RWPE1 (cell line): ENCODE results near the gene ARMH3.

Experiments used
- CTCF ChIA-PET: fragments of 350-600 bp; sonication (Branson Sonifier 250); formaldehyde crosslinking; extraction: SDS; loops from one replicate; lab custom pipeline; 2021; lab: Yijun Ruan, JAX
- POLR2A ChIA-PET: fragments of 400-600 bp; formaldehyde crosslinking; extraction: SDS; loops from one replicate; lab custom pipeline; 2020; ENCODE audit warnings: antibody characterized with exemption; ENCODE audit not compliant: low non-redundant PET; lab: Yijun Ruan, JAX
- DNase-seq: peaks from one replicate; pipeline ENCODE4 v3.0.0; 2012; ENCODE audit warnings: low spot score
- H3K27ac ChIP-seq: fragments of 450-650 bp; 2 replicates; pipeline ENCODE4 v1.5.1; 2017
- TF ChIP-seq, protein P1 (sequence below): fragments of 450-650 bp; conservative IDR thresholded peaks from 2 replicates; pipeline ENCODE4 v1.5.1; 2017; ENCODE audit warnings: low read depth, mild to moderate bottlenecking

The ARMH3 gene

DNA sequence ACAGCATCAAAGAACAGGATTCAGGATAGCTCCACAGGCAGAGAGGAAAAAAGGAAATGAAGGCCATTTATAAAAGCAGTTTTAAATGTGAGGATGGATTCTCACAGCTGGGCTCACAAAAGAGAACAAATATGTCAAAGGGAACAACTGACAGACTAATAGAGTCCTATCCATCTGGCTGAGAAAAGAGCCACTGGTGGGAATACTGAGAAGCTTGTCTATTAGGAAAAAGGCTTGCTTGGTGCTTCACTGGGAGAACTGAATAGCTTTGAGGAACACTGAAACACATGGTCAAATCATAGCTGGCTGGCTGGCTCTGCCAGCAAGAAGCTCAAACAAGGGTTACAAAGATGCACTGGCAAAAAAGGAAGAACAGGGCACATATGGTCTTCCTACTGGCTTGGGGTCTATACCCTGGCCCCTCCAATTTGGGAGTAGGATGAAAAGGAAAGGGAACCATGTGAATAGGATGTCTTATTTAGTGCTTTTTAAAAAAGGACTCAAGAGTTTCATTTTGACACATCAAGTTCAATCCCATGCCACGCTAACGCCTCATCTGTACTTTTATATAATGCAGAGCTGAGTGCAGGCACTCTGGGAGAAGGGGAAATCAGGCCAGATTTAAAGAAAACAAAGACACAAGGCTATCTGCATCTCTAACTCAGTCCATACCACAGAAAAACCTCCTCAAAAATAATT, 167.6 kb downstream of the ARMH3 start:
- no peak for DNase-seq
- TF ChIP-seq, protein P1, sequence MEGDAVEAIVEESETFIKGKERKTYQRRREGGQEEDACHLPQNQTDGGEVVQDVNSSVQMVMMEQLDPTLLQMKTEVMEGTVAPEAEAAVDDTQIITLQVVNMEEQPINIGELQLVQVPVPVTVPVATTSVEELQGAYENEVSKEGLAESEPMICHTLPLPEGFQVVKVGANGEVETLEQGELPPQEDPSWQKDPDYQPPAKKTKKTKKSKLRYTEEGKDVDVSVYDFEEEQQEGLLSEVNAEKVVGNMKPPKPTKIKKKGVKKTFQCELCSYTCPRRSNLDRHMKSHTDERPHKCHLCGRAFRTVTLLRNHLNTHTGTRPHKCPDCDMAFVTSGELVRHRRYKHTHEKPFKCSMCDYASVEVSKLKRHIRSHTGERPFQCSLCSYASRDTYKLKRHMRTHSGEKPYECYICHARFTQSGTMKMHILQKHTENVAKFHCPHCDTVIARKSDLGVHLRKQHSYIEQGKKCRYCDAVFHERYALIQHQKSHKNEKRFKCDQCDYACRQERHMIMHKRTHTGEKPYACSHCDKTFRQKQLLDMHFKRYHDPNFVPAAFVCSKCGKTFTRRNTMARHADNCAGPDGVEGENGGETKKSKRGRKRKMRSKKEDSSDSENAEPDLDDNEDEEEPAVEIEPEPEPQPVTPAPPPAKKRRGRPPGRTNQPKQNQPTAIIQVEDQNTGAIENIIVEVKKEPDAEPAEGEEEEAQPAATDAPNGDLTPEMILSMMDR: no peak
- POLR2A ChIA-PET: interaction anchor here (0.6 kb wide), 1 partner anchor 93 kb away, joined by 11 read pairs; no protein-coding TSS in a partner anchor
- no peak overlapping the region for H3K27ac ChIP-seq
- CTCF ChIA-PET: interaction anchor here (0.6 to 2.4 kb wide), 5 partner anchors 8 to 1028 kb away, joined by 3 to 19 read pairs (median 4); no protein-coding TSS in a partner anchor

DNA sequence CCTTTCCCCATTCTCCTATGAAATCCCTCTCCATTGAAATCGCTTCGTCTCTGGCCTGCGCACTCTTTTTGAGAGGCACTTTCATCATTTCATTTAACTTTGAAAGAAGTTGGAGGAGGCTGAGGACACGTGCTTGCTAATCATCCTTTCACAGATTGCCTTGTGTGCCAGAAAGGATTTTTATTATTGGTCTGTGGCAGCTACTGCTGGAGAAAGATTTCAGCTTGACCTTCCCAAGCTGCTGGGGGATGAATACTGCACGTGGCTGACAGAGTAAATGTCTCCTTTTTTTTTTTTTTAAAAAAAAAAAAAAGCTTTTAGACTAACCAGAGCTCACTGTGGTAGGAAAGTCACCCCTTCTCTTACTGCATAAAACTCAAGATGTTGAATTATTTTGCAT, 168.2 kb downstream of the ARMH3 start:
- CTCF ChIA-PET: interaction anchor here (0.6 to 1.1 kb wide), 3 partner anchors 108 to 506 kb away, joined by 3 to 4 read pairs (median 3); no protein-coding TSS in a partner anchor
- DNase-seq: no peak
- TF ChIP-seq, protein P1: no peak

DNA sequence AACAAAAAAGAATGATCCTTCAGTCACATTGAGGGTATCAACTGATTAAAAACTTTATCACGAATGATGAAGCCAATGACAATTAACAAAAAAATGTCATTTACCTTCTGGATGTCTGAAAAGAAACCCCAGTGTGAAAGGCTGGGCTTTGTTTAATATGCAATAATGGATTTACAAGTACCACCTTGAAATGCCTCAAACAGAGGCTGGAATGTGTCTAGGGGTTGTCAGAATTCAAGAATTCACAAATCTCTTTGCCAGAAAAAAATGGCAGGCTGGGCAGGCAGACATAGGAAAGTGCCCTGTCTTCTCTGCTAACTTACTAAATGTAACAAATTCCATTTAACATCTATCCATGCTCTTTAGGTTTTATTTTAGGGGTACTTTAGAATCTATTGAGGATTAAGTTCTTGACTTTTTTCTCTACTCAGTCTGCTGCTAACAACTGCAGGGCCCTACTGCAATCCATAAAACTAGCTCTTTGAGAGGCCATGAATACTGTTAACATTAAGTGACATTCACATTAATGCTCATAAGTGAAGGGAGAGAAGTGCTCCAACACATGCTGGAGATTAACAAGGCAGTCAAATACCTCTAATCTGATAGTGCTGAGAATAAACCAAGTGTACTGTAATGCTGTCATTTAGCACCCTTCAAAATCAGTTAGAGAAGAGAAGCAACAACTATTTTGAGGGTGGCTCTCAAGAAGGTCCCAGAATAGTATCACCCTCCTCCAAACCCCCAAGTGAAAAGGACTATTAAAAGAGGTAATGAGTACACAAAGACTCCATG, 169.3 kb downstream of the ARMH3 start:
- TF ChIP-seq, protein P1: no peak
- ChIA-PET POLR2A (no interaction called here), CTCF (interaction anchor here (0.6 to 1.0 kb wide), 2 partner anchors 22 to 123 kb away, joined by 3 to 4 read pairs; no protein-coding TSS in a partner anchor)
- no peak for DNase-seq
- H3K27ac ChIP-seq: no peak overlapping the region

More for the DNA sequence above, 168.2 kb downstream of the ARMH3 start:
- POLR2A ChIA-PET: interaction anchor here (0.6 kb wide), 1 partner anchor 94 kb away, joined by 11 read pairs; no protein-coding TSS in a partner anchor
- no peak overlapping the region for H3K27ac ChIP-seq

DNA sequence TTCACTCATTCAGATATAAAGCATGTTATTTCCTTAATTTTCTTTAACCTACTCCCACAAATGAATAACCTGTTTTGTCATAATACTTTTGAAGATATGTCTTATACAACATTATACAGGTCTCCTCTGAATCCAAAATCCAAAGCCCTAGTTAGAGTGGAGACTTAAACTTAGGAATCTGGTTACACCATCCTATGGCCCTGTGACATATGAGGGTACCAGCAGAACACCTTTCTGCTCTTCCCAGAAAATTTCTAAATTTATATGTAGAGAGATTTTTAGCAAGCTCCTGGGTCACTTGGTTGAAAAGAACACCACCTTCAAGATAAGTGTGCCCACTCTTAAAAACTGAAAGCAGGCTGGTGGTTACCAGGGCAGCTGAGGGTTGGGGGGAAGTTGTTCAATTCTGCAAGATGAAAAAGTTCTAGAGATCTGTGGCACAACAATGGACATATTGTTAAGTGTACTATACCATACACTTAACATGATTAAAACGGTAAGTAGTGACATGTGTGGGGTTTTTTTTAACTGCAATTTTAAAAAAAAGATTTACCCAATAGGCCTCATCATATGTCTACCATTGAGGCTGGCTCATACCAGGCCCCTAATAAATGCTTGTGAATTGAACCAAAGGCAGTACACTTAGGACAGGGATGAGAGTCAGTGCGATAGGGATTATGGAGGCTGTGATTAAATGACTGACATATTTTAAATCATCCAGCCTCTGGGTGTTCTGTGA, 174.8 kb downstream of the ARMH3 start:
- H3K27ac ChIP-seq: no peak overlapping the region
- DNase-seq: no peak
- TF ChIP-seq, protein P1: no peak
- ChIA-PET CTCF (interaction anchor here (0.6 to 2.8 kb wide), 3 partner anchors 9 to 30 kb away, joined by 3 to 19 read pairs (median 3); no protein-coding TSS in a partner anchor), POLR2A (no interaction called here)

DNA sequence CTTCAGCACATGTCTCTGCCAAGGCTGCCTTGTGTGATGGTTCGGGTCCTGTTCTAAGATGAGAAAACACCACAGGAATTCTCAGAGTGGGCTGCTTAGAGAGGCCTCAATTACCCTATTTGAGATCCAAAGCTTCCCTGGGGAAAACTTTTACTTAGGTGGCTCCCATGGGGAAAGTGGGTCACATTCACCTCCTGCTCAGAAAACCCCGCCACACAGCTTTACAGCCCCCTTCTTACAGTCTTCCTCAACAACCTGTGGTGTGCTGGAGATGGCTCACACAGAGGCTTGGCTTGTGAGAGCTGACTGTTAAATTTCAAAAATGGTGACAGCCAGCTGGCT, 175.8 kb downstream of the ARMH3 start:
- TF ChIP-seq, protein P1: no peak
- ChIA-PET POLR2A (no interaction called here), CTCF (interaction anchor here (2.6 to 2.8 kb wide), 2 partner anchors 10 to 40 kb away, joined by 19 to 22 read pairs; no protein-coding TSS in a partner anchor)
- no peak for DNase-seq
- no peak overlapping the region for H3K27ac ChIP-seq
